GM12878 (cell line): ENCODE measurements around the gene CWF19L1. TPM values are rescaled to one million over a fixed set of nuclear protein-coding genes. Genes with fewer than 3 reads are reported as not detected.

Experiments used
- E4F1 ChIP-seq: fragments of 450-650 bp; IDR thresholded peaks from 2 replicates; pipeline ENCODE4 v1.6.1; 2018; ENCODE audit warnings: borderline replicate concordance, mild to moderate bottlenecking; ENCODE audit not compliant: partially characterized antibody
- GABPA ChIP-seq: IDR thresholded peaks from 2 replicates; pipeline ENCODE4 v1.6.1; 2014; ENCODE audit warnings: antibody characterized with exemption, low read depth, mild to moderate bottlenecking, inconsistent platforms
- NFIC ChIP-seq: IDR thresholded peaks from 2 replicates; pipeline ENCODE4 v1.6.1; 2012; ENCODE audit warnings: low read depth, mild to moderate bottlenecking, inconsistent platforms, low read length, moderate library complexity
- PML ChIP-seq: IDR thresholded peaks from 2 replicates; pipeline ENCODE4 v1.6.1; 2012; ENCODE audit warnings: low read length, inconsistent platforms
- TBL1XR1 ChIP-seq: IDR thresholded peaks from 2 replicates; pipeline ENCODE4 v1.6.1; 2012; ENCODE audit warnings: low read depth, low read length, improper control_type of control experiment
- TCF12 ChIP-seq: IDR thresholded peaks from 2 replicates; pipeline ENCODE4 v1.6.1; 2011; ENCODE audit warnings: low read depth, mild to moderate bottlenecking, low read length
- polyA plus RNA-seq, 11 experiments: library from polyadenylated mRNA; depleted of rRNA in 4 of 11; unstranded in 6 of 11; stranded (reverse) in 5 of 11; fragments of >200 nt; fragmentation: Nextera tagmentation in 4 of 11; fragmentation: Illumina TruSeq in 1 of 11; extraction: Ambion mirVana in 4 of 11; extraction: Trizol in 1 of 11; gene quantifications; 1 replicate in 1 of 11; 2 replicates in 10 of 11; pipeline versions ENCODE4 v1.2.1 to v1.2.3, GENCODE V29; 2011 to 2016; ENCODE audit warnings: inconsistent platforms in 2 of 11, missing spikeins in 2 of 11, low read depth in 1 of 11
- small RNA-seq: library from RNA; depleted of rRNA; stranded (forward); fragments of <200 nt; gene quantifications from one replicate; pipeline ENCODE3, GENCODE V24; 2014
- total RNA-seq, 4 experiments: library from RNA; depleted of rRNA in 3 of 4; stranded (reverse); fragments of >200 nt in 3 of 4; fragmentation: Illumina TruSeq in 1 of 4; extraction: Trizol in 1 of 4; gene quantifications; 2 replicates each; pipeline versions ENCODE4 v1.2.1 to v1.2.3, GENCODE V29; 2013 to 2021

CWF19L1 gene
- total and polyA plus RNA-seq, 10 of the 15 experiments (the other 5 are each of a cell fraction or from before 2014, with no cell fraction given), result 30.2 to 51.7 (median 38.1) TPM

DNA sequence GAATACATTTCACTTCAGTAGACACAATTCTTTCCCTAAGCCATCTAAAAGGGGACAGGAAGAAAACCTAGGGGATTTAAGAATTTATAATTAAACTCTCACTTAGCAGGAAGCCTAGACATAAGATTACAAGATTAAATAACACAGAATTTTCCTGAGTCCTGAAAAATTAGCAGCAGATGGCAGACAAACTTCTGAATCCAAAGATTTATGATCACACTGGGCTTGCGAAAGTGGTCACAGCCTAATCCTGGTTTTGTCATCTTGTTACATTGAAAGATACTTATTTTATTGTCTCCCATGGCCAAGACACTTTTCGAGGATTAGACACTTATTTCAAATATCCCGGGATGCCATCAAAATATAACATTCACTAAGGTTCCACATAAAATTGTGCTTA, 84.5 kb downstream of the CWF19L1 start (continued):
- TF ChIP-seq E4F1 (no peak), TBL1XR1 (no peak), GABPA (no peak), NFIC (no peak), TCF12 (no peak), PML (no peak)

Small RNA genes within 50 kb of the gene (small RNA-seq; reads per million reads assigned to genes)
- gene RNU6-422P (not detected), gene SNORA12 (3.9 reads per million, percentile 83 among the genes with 10 or more reads in this experiment)

Other genes starting within 250 kb of the CWF19L1 start
- not detected in 2 replicates for gene CPN1, start 185.8 kb downstream of the CWF19L1 start, total RNA-seq (2014; rRNA removed)
- gene CPN1, start 185.8 kb downstream of the CWF19L1 start, total RNA-seq (2014; rRNA removed; fragmentation: Illumina TruSeq; extraction: Trizol), result not detected in 2 replicates
- gene CPN1, start 185.8 kb downstream of the CWF19L1 start, total RNA-seq (2021), result 0.10 and 0.11 TPM in 2 replicates
- gene CPN1, start 185.8 kb downstream of the CWF19L1 start, polyA plus RNA-seq (2011; rRNA removed), result 0.14 TPM in 1 of 2 replicates, not detected in the other
- gene CPN1, start 185.8 kb downstream of the CWF19L1 start, polyA plus RNA-seq (2014; fragmentation: Illumina TruSeq; extraction: Trizol), result not detected in 2 replicates
- gene CPN1, start 185.8 kb downstream of the CWF19L1 start, polyA plus RNA-seq (2014; fragmentation: Nextera tagmentation; extraction: Ambion mirVana), result under 1 TPM in 1 of 2 experiments, not detected in 1; 0.03 TPM
- 0.14 TPM in 1 of 2 replicates, not detected in the other for gene CPN1, start 185.8 kb downstream of the CWF19L1 start, polyA plus RNA-seq (2014; rRNA removed)
- gene CPN1, start 185.8 kb downstream of the CWF19L1 start, polyA plus RNA-seq (2016; fragmentation: Nextera tagmentation; extraction: Ambion mirVana), result not detected
- 11.2 and 11.7 TPM in 2 replicates for gene ERLIN1, start 81.6 kb downstream of the CWF19L1 start, total RNA-seq (2014; rRNA removed)
- gene ERLIN1, start 81.6 kb downstream of the CWF19L1 start, total RNA-seq (2014; rRNA removed; fragmentation: Illumina TruSeq; extraction: Trizol), result 9.0 and 9.5 TPM in 2 replicates
- gene ERLIN1, start 81.6 kb downstream of the CWF19L1 start, total RNA-seq (2021), result 12.2 and 12.6 TPM in 2 replicates
- gene ERLIN1, start 81.6 kb downstream of the CWF19L1 start, polyA plus RNA-seq (2011; rRNA removed), result 18.9 and 21.8 TPM in 2 replicates
- 17.9 and 18.7 TPM in 2 replicates for gene ERLIN1, start 81.6 kb downstream of the CWF19L1 start, polyA plus RNA-seq (2014; fragmentation: Illumina TruSeq; extraction: Trizol)
- 1 to 10 TPM; 4.9 to 5.8 TPM for gene ERLIN1, start 81.6 kb downstream of the CWF19L1 start, polyA plus RNA-seq (2014; fragmentation: Nextera tagmentation; extraction: Ambion mirVana)
- 11.7 and 13.4 TPM in 2 replicates for gene ERLIN1, start 81.6 kb downstream of the CWF19L1 start, polyA plus RNA-seq (2014; rRNA removed)
- 10 to 100 TPM; 20.6 to 21.7 TPM for gene ERLIN1, start 81.6 kb downstream of the CWF19L1 start, polyA plus RNA-seq (2016; fragmentation: Nextera tagmentation; extraction: Ambion mirVana)
- gene CHUK, start 38.0 kb downstream of the CWF19L1 start, total RNA-seq (2014; rRNA removed), result 25.1 and 29.4 TPM in 2 replicates
- 29.2 TPM in 2 replicates for gene CHUK, start 38.0 kb downstream of the CWF19L1 start, total RNA-seq (2014; rRNA removed; fragmentation: Illumina TruSeq; extraction: Trizol)
- 20.4 and 21.2 TPM in 2 replicates for gene CHUK, start 38.0 kb downstream of the CWF19L1 start, total RNA-seq (2021)
- 25.7 and 35.0 TPM in 2 replicates for gene CHUK, start 38.0 kb downstream of the CWF19L1 start, polyA plus RNA-seq (2011; rRNA removed)
- 31.4 and 42.6 TPM in 2 replicates for gene CHUK, start 38.0 kb downstream of the CWF19L1 start, polyA plus RNA-seq (2014; fragmentation: Illumina TruSeq; extraction: Trizol)
- 10 to 100 TPM in 1 of 2 experiments, 1 to 10 TPM in 1; 8.7 to 10.6 TPM for gene CHUK, start 38.0 kb downstream of the CWF19L1 start, polyA plus RNA-seq (2014; fragmentation: Nextera tagmentation; extraction: Ambion mirVana)
- gene CHUK, start 38.0 kb downstream of the CWF19L1 start, polyA plus RNA-seq (2014; rRNA removed), result 15.6 and 18.2 TPM in 2 replicates
- gene CHUK, start 38.0 kb downstream of the CWF19L1 start, polyA plus RNA-seq (2016; fragmentation: Nextera tagmentation; extraction: Ambion mirVana), result 10 to 100 TPM; 28.4 to 29.9 TPM
- gene BLOC1S2, start 19.0 kb upstream of the CWF19L1 start, total RNA-seq (2014; rRNA removed), result 75.0 and 79.8 TPM in 2 replicates
- 66.2 and 75.1 TPM in 2 replicates for gene BLOC1S2, start 19.0 kb upstream of the CWF19L1 start, total RNA-seq (2014; rRNA removed; fragmentation: Illumina TruSeq; extraction: Trizol)
- gene BLOC1S2, start 19.0 kb upstream of the CWF19L1 start, total RNA-seq (2021), result 54.4 and 58.6 TPM in 2 replicates
- gene BLOC1S2, start 19.0 kb upstream of the CWF19L1 start, polyA plus RNA-seq (2011; rRNA removed), result 71.7 and 117 TPM in 2 replicates
- 66.9 and 71.3 TPM in 2 replicates for gene BLOC1S2, start 19.0 kb upstream of the CWF19L1 start, polyA plus RNA-seq (2014; fragmentation: Illumina TruSeq; extraction: Trizol)
- 100 to 1,000 TPM; 106 to 120 TPM for gene BLOC1S2, start 19.0 kb upstream of the CWF19L1 start, polyA plus RNA-seq (2014; fragmentation: Nextera tagmentation; extraction: Ambion mirVana)
- gene BLOC1S2, start 19.0 kb upstream of the CWF19L1 start, polyA plus RNA-seq (2014; rRNA removed), result 79.2 and 94.4 TPM in 2 replicates
- 100 to 1,000 TPM; 147 to 164 TPM for gene BLOC1S2, start 19.0 kb upstream of the CWF19L1 start, polyA plus RNA-seq (2016; fragmentation: Nextera tagmentation; extraction: Ambion mirVana)
- 0.17 and 0.22 TPM in 2 replicates for gene PKD2L1, start 62.6 kb upstream of the CWF19L1 start, total RNA-seq (2014; rRNA removed)
- 0.14 TPM in 1 of 2 replicates, not detected in the other for gene PKD2L1, start 62.6 kb upstream of the CWF19L1 start, total RNA-seq (2014; rRNA removed; fragmentation: Illumina TruSeq; extraction: Trizol)
- gene PKD2L1, start 62.6 kb upstream of the CWF19L1 start, total RNA-seq (2021), result 0.05 and 0.08 TPM in 2 replicates
- 0.05 and 0.06 TPM in 2 replicates for gene PKD2L1, start 62.6 kb upstream of the CWF19L1 start, polyA plus RNA-seq (2011; rRNA removed)
- 0.09 and 0.27 TPM in 2 replicates for gene PKD2L1, start 62.6 kb upstream of the CWF19L1 start, polyA plus RNA-seq (2014; fragmentation: Illumina TruSeq; extraction: Trizol)
- gene PKD2L1, start 62.6 kb upstream of the CWF19L1 start, polyA plus RNA-seq (2014; fragmentation: Nextera tagmentation; extraction: Ambion mirVana), result not detected
- not detected in 2 replicates for gene PKD2L1, start 62.6 kb upstream of the CWF19L1 start, polyA plus RNA-seq (2014; rRNA removed)
- gene PKD2L1, start 62.6 kb upstream of the CWF19L1 start, polyA plus RNA-seq (2016; fragmentation: Nextera tagmentation; extraction: Ambion mirVana), result not detected
- 108 and 117 TPM in 2 replicates for gene SCD, start 79.6 kb upstream of the CWF19L1 start, total RNA-seq (2014; rRNA removed)
- gene SCD, start 79.6 kb upstream of the CWF19L1 start, total RNA-seq (2014; rRNA removed; fragmentation: Illumina TruSeq; extraction: Trizol), result 91.3 and 103 TPM in 2 replicates
- 171 and 188 TPM in 2 replicates for gene SCD, start 79.6 kb upstream of the CWF19L1 start, total RNA-seq (2021)
- 250 and 279 TPM in 2 replicates for gene SCD, start 79.6 kb upstream of the CWF19L1 start, polyA plus RNA-seq (2011; rRNA removed)
- 181 and 230 TPM in 2 replicates for gene SCD, start 79.6 kb upstream of the CWF19L1 start, polyA plus RNA-seq (2014; fragmentation: Illumina TruSeq; extraction: Trizol)
- gene SCD, start 79.6 kb upstream of the CWF19L1 start, polyA plus RNA-seq (2014; fragmentation: Nextera tagmentation; extraction: Ambion mirVana), result 10 to 100 TPM; 77.5 to 86.1 TPM
- gene SCD, start 79.6 kb upstream of the CWF19L1 start, polyA plus RNA-seq (2014; rRNA removed), result 119 and 131 TPM in 2 replicates
- 10 to 100 TPM; 68.7 to 70.2 TPM for gene SCD, start 79.6 kb upstream of the CWF19L1 start, polyA plus RNA-seq (2016; fragmentation: Nextera tagmentation; extraction: Ambion mirVana)
- not detected in 2 replicates for gene WNT8B, start 195.4 kb upstream of the CWF19L1 start, total RNA-seq (2014; rRNA removed)
- gene WNT8B, start 195.4 kb upstream of the CWF19L1 start, total RNA-seq (2014; rRNA removed; fragmentation: Illumina TruSeq; extraction: Trizol), result not detected in 2 replicates
- gene WNT8B, start 195.4 kb upstream of the CWF19L1 start, total RNA-seq (2021), result not detected in 2 replicates
- not detected in 2 replicates for gene WNT8B, start 195.4 kb upstream of the CWF19L1 start, polyA plus RNA-seq (2011; rRNA removed)
- not detected in 2 replicates for gene WNT8B, start 195.4 kb upstream of the CWF19L1 start, polyA plus RNA-seq (2014; fragmentation: Illumina TruSeq; extraction: Trizol)
- not detected for gene WNT8B, start 195.4 kb upstream of the CWF19L1 start, polyA plus RNA-seq (2014; fragmentation: Nextera tagmentation; extraction: Ambion mirVana)
- not detected in 2 replicates for gene WNT8B, start 195.4 kb upstream of the CWF19L1 start, polyA plus RNA-seq (2014; rRNA removed)
- gene WNT8B, start 195.4 kb upstream of the CWF19L1 start, polyA plus RNA-seq (2016; fragmentation: Nextera tagmentation; extraction: Ambion mirVana), result not detected